GM19023 (cell line): ENCODE results near the gene LRRC41.
A peak's percentile ranks its signal among the peaks of the same experiment; 100 is the strongest.
"Not testable (repeated sequence)": the region's sequence is repeated elsewhere in the genome, so short reads cannot be mapped to it uniquely, and the experiment has no call there.

Experiments used
- ATAC-seq: cut with Tn5 transposase; IDR thresholded peaks from one replicate; pipeline ENCODE4 v1.9.1; 2021; ENCODE audit warnings: mild to moderate bottlenecking, moderate library complexity; ENCODE audit not compliant: unreplicated experiment

Gene LRRC41

GRCh38 chr1:46285730-46286477, 17.5 kb downstream of the LRRC41 start:
- no peak for ATAC-seq

- no peak for ATAC-seq
These were observed 18.5 kb downstream of the LRRC41 start for GRCh38 chr1:46284597-46285564.

DNA sequence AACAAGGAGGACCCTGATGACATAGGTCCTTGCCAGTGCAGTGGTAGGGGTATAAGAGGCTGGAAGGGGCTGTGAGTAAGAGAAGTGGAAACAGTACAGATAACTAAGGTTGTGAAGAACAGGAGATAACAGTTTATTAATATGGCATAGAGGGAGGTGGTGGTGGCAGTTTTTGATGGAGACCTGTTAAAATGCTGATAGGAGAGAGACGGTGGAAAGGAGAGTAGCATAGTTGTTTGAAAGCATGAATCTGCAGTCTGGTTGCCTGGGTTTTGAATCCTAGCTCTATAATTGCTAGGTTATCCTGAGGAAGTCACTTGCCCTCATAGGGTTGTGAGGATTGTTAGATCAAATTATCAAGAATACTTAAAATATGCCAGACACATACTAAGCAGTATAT, 19.4 kb downstream of the LRRC41 start:
- ATAC-seq, result no peak

DNA sequence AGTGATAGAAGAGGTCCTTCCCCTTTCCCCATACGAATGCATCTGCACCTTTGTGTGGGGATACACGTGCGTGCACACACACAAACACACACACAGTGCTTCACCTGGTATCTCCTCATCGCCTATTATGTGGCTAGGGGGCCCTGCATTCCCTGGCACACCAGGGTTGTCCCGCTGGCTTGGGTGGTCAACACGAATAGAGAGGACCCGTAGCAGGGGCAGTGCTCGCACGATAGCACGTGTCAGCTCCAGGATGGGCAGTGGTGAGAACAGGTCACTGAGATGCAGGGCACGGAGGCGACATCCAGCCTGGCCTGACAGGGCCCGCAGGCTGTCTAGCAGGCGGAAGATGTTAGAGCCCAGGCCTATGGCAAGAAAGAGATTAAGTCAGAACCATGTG, 22.4 kb downstream of the LRRC41 start:
- no peak for ATAC-seq

DNA sequence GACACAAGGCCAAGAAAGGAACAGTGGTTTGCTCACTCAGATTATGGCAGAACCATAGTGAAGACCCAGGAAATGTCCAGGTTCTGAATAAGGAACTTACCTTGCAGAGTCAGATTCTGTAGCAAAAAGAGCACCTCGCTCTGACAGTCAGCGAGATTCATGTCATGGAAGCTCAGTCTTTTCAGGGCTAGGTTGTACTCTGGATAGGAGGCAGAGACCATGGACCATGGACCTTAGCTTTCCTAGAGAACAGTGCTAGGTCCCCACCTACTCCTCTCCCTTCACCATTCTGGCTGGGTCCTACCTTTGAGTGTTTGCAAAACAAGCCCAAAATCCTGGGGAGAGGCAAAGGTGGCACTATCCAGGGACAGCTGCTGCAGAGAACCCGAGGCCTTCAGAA, 23.3 kb downstream of the LRRC41 start:
- ATAC-seq, result no peak

DNA sequence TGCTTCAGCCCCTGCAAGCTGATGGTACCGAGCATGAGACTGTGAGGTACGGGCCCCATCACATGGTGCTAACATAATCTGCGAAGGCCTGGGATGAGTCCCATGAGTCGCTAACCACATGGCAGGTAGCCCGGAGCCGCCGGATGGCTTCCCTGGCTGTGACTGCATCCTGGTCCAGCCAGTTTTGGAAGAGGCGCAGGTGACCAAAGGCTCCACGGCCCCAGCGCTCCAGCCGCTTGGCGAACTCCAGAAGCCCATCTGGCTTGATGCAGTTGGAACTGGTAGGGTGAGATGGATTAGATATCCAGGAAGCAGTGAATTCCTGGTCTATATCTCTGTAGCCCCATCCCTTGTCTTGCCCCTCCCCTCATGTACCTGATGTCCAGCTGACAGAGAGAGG, 24.6 kb downstream of the LRRC41 start:
- no peak for ATAC-seq

DNA sequence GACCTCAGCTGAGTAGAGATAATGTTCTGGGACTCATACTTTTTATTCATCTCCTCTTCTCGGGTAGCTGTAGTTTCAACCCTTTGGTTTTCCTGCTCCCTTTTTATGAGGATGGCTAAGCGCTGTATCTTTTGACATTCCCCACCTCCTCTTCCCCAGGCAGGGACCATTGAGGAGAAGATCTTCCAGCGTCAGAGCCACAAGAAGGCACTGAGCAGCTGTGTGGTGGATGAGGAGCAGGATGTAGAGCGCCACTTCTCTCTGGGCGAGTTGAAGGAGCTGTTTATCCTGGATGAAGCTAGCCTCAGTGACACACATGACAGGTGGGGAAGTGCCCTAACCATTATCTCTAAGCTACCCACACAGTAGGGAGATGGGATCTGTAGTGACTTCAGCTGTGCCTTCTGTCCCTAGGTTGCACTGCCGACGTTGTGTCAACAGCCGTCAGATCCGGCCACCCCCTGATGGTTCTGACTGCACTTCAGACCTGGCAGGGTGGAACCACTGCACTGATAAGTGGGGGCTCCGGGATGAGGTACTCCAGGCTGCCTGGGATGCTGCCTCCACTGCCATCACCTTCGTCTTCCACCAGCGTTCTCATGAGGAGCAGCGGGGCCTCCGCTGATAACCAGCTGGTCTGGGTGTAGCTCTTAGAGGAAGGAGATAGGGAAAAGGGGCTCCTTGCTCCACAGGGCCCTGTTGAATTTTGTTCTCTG, 25.6 kb downstream of the LRRC41 start:
- no peak for ATAC-seq

DNA sequence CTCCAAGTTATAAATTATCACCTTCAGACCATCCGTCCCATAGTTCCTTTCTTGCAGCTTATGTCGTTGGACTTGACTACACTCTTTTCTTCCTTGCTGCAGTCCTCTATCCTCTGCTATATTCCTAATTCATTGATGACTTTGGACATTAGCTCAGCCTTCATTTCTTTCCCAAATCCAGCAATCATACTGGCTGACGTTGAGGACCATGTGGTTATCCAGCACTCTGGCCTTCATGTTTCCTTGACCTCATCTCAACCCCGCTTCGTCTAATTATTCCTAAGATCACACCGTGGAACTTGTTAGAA, 28.4 kb downstream of the LRRC41 start:
- no peak for ATAC-seq

DNA sequence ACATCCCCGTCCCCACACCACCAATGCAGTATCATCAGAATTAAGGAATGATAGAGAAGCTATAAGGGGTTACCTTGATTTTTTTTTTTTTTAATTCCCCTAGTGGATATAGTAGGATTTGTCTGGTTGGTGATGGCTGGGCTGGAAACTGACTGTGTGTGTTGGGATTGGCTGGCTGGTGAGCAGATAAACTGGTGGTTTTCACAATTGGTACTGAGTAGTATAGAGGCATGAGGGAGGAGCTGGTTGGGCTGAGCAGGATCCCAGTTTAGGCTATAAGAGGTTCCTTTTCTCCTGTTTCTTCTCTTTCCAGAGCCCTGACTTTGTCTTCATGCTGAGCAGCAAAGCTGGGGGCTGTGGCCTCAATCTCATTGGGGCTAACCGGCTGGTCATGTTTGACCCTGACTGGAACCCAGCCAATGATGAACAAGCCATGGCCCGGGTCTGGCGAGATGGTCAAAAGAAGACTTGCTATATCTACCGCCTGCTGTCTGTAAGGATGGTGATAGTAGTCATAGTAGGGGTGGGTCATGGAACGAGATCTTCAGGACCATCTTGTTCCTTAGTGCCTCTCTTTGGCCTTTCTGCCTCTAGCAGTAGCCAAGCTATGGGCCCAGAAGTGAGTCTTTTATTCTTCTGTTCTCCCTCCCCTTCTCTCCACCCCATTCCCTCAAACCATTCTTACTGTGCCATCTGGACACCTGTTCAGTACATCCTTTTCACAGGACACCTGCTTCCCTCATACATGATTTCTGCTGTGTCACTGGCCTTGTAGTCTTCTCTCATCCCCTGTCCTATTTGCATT, 29.0 kb downstream of the LRRC41 start:
- no peak for ATAC-seq

- ATAC-seq, result no peak
These were observed 34.8 kb downstream of the LRRC41 start for GRCh38 chr1:46268578-46268977.

DNA sequence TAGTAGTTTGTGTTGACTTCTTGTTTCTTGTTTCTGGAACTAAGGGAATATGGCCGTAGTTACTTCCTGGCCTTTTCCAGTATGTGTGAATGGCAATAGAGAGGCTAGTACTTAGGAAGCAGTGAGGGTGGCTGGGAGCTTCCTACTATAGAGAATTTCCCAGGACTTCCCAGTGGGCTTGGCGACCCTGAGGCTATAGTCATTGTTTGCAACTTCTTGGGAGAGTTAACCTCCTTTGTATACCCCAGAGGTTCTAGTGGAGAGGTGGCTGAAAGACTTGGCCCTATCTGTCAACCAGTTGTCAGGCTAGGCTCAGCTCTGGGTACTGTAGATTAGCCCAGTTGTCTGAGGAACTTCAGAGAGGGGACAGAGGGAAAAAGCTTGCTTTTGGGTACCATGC, 40.3 kb downstream of the LRRC41 start:
- no peak for ATAC-seq

DNA sequence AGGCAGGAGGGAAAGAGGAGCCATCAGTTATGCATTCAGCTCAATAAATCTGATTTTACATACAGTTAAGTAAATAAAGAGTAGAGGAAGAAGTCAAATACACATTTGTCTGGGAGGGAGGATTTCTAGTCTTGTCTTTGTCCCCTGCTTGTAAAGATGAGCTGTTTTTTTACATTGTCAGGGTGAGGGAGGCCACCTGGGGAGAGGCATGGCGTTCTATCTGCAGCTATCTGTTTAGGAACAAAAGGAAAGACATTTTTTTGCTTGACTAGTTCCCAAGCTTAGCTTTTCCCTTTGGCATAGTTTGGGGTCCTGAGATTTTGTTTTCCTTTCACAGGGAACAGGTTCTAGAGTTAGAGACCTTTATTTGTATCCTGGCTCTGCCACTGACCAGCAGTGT, 40.9 kb downstream of the LRRC41 start:
- no peak for ATAC-seq

GRCh38 chr1:46256523-46256922, 46.9 kb downstream of the LRRC41 start:
- ATAC-seq, result no peak

- no peak for ATAC-seq
These were observed 48.7 kb downstream of the LRRC41 start for GRCh38 chr1:46254668-46255067.

DNA sequence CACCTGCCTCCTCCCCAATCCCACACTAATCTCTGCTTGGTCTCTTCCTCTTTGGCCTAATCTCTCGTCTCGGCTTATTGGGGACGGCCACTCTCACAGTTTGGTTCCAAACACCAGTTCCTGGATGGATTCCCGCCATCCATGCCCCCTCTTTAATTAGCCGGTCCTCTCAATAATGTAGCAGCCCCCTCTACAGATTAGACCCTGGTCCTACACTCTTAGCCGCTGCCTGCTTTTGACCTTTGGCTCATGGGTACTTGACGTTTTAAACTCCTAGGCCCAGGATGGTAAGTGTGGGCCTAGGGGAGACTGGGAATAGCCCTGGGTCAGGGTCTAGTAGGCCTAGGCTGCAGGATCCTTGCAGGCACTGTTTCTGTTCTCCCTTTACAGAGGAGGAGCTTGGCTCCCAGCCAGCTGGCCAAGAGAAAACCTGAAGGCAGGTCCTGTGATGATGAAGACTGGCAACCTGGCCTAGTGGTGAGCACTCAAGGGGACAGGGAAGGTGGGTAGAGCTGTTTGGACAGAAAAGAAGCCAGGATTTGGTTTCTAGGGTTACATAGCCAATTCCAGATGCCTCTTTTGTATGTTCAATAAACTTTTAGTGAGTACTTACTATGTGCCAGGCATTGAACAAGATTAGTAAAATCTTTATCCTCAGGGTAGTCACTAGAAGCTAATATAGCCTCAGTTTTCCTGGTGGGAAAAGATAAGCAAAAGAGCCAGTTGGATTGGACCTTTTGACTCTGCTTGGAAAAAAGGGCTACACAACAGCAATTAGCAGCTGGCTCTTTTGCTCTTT, 55.1 kb downstream of the LRRC41 start:
- no peak for ATAC-seq

DNA sequence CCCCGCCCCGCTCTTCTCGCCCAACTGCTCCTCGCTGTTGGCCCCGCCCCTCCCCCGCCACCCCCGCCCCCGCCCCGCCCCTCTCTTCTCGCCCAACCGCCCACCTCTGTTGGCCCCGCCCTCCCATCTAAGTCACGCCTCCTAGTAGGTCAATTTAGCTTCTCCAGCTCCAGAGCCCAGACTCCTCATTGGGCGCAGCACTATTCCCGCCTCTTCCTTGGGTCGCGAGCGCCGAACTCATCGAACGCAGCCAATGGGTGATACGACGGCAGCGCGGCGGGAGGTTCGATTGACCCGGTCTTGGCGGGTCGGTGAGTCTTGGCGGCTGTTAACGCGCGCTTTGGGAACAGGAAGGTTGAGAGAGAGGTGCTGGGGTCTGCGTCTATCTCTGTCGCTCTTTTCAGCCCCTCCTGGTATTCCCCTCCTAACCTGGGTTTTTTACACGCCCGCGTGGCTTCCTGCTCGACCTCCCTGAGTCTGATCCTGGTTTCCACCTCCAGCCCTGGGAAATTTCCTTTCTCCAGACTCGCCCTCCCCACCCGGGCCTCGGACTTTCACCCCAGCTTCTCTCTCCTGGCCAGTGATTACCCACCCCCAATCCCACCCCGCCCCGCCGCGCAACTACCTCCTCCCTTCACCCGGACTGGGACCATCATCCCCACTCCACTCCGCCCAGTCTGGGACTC, 55.8 kb downstream of the LRRC41 start, which contains the start of gene RAD54L:
Gene RAD54L (plus strand): TSS at position 328 of the 686 bp plus-strand sequence. CDS start 643 bp downstream, outside the sequence.
- peak; percentile 93 for ATAC-seq

DNA sequence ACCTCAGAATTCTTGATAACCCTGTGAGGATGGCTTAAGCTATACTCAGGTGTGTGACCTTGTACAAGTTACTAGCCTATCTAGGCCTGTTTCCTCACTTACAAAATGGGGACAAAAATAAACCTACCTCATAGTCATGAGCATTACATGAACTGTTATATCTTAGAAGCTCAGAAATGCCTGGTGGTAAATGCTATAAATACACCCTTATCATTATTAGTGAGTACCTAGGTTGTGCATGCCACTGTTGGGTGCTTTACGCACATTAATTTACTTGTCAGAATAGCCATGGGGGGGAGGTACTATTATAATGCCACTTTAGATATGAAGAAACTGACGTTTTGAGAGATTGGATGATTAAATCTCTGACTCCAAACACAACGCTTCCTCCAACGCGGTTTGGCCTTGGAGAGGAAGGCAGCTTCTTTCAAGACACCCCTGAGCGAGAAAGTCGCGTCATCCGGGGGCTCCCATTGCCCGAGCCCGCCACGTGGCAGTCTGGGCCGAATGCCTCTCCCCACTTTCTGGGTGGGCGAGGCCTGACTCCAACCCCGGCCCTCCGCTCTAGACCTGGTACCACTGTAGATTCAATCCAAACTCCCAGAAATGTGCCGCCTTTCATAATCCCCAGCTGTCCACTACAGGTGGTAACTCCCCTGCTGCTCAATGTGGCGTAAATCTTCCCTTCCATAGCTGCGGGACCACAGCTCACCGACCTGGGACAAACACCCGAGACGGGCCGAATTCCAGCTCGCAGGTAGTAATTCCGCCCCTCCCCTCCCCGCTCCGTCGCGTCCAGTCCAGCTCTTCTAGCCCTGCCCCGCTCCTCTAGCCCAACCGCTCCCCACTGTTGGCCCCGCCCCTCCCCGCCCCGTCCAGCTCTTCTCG, 56.6 kb downstream of the LRRC41 start:
- ATAC-seq, result peak; percentile 56

DNA sequence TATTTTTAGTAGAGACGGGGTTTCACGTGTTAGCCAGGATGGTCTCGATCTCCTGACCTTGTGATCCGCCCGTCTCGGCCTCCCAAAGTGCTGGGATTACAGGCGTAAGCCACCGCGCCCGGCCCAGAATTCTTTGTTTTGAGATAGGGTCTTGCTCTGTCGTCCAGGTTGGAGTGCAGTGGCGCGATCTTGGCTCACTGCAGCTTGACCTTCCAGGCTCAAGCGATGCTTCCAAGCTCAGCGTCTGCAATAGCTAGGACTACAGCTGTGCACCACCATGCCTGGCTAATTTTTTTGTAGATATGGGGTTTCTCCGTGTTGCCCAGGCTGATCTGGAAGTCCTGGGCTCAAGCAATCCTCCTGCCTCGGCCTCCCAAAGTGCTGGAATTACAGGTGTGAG, 57.3 kb downstream of the LRRC41 start:
- ATAC-seq, result not testable (repeated sequence)
